GM19452 (cell line): ENCODE results near the gene BIRC6.
"Not testable (repeated sequence)": the region's sequence is repeated elsewhere in the genome, so short reads cannot be mapped to it uniquely, and the experiment has no call there.

Experiments used
- ATAC-seq: cut with Tn5 transposase; IDR thresholded peaks from one replicate; pipeline ENCODE4 v1.9.1; 2021; ENCODE audit not compliant: unreplicated experiment

BIRC6 gene

DNA sequence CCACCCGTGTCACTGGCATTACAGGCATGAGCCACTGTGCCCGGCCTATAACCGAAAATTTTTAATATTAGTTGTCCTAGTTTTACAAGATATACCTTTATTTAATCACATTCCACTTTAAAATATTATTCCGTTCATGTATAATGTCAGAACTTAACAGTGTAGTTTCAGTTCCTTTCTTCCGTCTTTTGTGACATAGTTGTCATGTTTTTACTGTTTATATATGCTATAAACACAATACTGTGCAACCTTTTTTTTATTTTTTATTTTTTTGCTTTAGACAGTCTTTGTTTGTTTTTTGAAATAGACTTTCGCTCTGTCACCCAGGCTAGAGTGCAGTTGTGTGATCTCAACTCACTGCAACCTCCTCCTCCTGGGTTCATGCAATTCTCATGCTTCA is 141.5 kb downstream of the BIRC6 start:
- ATAC-seq, result no peak

DNA sequence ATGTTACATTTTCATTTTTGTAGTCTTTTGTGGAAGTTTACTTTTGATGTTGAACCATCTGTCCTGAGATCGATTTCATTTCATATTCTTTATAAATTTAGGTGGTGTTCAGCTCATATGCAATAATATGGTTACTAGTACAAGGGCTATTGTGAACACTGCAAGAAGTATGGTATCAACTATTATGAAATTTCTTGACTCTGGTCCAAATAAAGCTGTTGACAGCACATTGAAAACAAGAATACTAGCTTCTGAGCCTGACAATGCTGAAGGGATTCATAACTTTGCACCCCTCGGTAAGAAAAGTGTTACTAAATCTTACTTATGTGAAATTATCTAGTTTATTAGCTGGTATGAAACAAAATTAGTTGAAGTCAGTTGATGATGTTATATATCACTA is 146.1 kb downstream of the BIRC6 start:
- ATAC-seq, result no peak

DNA sequence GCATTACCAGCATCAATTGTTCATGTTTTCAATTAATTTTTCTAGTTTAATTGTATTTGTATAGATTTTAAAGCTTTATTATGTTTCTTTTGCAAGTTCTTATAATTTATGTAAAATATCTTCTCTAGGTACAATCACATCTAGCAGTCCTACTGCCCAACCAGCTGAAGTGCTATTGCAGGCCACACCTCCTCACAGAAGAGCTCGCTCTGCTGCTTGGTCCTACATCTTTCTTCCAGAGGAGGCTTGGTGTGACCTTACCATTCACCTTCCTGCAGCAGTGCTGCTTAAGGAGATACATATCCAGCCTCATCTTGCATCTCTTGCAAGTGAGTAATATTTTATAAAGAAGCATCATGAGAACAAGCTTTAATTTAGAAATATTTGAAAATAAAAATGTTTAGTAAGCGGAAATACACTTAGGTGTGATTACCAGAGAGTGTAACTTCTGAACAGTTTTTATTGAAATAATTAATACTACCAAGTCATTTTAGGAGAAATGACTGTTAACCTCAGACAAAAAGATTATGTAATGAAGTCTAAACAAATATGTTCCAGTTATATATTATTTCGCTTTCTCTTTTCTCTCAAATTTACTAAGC is 148.2 kb downstream of the BIRC6 start:
- no peak for ATAC-seq

DNA sequence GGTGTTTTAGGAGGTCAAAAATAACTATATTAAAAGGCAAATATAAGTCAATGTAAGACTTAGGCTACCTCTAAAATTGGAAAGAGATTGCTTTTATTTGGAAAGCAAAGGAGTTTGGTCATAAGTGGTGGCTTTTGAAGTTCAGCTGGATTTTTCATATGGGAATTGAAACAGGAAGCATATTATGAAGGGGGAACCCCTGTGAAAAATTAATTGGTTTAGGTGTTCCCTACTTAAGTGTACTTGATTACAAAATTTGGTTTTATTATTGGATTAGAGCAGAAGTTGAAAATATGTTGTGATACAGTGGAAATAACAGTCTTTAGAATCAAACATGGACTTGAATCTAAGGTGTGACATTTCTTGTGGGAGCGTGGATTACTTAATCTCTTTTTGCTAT is 149.6 kb downstream of the BIRC6 start:
- ATAC-seq, result no peak

DNA sequence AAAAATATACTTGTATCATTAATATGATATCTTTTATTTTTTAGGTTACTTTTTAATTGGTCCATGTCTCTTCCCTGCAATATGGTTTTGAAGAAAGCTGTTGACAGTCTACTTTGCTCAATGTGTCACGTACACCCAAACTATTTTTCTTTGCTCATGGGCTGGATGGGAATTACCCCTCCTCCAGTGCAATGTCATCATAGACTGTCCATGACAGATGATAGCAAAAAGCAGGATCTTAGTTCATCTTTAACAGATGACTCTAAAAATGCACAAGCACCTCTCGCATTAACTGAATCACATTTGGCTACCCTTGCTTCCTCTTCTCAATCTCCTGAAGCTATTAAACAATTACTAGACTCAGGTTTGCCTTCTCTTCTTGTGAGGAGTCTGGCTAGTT is 158.1 kb downstream of the BIRC6 start:
- no peak for ATAC-seq

DNA sequence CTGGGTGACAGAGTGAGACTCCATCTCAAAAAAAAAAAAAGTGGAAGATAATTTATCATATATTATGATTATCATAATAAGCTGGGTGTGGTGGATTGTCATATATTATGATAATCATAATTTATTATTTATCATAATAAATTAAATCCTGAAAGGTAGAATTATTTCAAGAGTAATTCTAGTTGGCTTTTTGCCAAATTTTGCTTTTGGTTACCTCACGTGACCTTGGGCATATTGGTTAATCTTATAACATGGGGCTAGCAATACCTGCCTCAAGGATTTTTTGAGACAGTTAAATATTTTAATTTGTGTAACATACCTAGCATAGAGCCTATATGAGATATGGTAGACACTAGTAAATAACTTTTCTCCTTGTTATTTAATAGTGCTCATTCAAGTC is 159.7 kb downstream of the BIRC6 start:
- no peak for ATAC-seq

DNA sequence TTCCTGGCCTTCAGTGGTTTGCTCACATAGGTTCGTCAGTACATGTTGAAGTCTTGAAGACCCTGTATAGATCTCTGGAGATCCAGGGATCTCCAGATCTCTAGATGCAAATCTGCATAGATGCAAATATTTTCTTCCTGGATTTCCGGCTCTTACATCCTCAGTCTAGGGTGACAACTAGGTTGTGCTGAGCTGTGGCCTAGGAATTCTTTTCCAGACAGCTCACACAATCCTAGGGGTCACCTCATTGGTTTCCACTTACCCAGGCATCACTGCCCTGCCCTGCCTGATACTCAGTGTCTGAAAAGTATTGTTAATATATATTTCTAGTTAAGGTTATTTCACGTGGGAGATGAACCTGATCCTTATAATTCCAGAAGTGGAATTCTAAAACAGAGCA is 165.9 kb downstream of the BIRC6 start:
- no peak for ATAC-seq

DNA sequence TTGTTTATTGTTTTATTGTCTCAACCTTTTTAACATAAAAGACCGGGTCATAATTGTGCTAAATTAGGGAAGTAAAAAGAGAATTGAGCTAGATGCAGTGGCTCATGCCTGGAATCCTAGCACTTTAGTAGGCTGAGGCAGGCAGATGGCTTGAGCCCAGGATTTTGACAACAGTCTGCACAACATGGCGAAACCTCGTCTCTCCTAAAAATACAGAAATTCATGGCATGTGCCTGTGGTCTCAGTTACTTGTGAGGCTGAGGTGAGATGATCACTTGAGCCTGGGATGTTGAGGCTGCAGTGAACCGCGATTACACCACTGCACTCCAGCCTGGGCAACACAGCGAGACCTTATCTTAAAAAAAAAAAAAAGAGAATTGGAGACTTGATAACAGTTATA is 166.9 kb downstream of the BIRC6 start:
- ATAC-seq, result no peak

DNA sequence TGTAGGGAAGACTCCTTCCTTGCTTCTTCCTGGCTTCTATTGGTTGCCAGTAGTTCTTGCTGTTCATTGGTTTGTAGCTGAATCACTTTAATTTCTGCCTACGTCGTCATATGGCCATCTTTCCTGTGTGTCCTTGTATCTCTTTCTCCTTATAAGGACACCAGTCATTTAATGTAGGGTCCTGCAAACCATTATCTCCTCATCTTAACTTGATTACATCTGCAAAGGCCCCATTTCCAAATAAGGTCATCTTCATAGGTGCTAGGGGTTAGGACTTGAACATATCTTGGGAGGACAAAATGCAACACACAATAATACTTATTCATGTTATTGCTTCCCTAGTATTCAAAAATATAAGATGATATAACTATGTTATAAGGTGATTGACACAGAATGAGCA is 175.5 kb downstream of the BIRC6 start:
- ATAC-seq, result no peak

DNA sequence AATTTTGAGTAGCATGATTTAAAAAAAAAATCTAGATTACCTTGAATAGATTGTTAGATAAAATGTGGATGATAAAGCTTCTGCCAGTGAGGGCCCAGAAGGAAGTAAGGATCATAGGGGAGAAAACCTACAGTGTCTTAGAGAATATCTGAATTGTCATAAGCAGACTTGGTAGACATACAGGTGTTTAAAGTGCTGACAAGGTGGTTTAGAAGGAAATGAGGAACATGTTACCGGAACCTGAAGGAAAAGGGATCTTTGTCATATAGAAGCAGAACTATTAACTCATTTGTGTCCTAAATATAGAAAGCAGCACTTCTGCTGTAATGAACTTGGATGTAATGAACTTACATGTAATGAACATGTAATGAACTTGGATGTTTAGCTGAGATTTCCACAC is 176.1 kb downstream of the BIRC6 start:
- no peak for ATAC-seq

DNA sequence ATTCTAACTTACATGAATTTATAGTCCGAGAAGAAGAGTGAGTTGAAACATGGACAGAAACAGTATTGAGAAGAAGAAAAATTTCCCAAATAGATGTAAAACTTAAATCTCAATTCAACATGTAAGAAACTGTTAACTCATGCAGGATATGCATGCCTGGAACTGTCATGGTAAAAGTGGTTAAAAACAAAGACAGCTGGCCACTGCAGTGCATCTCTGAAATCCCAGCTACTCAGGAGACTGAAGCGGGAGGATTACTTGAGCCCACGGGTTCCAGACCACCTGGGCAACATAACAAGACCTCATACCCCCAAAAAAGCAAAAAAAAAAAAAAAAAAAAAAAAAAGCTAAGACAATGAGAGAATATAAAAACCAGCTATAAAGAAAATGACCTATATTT is 178.0 kb downstream of the BIRC6 start:
- ATAC-seq, result no peak

DNA sequence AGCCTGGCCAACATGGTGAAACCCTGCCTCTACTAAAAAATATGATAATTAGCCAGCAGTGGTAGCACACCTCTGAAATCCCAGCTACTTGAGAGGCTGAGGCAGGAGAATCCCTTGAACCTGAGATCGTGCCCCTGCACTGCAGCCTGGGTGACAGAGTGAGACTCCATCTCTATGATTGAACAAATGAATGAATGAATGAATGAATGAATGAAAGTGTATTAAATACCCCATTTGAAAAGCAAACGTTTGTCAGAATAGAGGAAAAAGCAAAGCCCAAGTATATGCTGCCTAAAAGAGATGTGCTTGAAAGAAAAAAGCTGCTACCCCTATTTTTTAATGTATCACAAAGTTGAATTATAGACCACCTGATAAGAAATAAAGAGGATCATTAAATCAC is 181.9 kb downstream of the BIRC6 start:
- ATAC-seq, result no peak

DNA sequence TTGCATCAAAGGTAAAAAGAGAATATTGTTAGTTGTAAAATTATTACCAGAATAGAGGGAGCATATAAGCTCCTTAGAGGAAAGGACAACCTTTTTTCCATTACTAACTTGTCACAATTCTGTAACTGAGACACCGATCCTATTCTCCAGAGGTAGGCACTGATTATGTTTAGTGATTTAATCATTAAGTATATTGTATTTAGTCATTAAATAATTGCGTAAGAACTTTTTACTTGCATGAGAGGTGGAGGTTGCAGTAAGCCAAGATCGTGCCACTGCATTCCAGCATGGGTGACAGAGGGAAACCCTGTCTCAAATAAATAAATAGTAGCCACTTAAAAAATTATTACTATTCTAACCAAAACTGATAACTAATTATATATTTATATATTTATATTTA is 195.7 kb downstream of the BIRC6 start:
- not testable (repeated sequence) for ATAC-seq

DNA sequence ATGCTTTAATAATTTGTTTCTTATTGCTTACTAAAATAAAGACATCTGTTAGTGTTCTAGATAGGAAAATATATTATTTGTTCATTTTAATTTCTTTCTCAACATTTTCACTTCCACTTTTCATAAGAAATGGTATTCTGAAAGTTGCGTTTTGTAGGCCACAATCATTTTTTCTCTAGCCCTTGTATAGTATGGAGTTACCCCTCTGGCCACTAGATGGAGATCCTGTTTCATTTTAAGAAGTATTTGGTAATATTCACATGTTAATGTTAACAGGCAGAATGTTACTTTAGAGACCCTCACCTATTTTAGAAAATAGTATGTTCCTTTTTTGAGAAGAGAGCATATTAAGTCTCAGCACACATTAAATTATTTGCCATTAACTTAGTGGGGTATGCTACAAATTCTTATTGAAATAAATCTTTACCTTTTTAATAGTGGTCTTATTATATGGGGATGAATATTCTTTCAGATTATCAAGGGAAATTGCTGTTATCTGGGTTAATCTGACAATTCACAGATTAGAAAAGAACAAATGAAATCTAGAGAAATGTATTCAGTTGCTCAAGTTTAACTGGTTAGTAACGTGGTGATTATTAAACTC is 197.1 kb downstream of the BIRC6 start:
- ATAC-seq, result peak; percentile 78

DNA sequence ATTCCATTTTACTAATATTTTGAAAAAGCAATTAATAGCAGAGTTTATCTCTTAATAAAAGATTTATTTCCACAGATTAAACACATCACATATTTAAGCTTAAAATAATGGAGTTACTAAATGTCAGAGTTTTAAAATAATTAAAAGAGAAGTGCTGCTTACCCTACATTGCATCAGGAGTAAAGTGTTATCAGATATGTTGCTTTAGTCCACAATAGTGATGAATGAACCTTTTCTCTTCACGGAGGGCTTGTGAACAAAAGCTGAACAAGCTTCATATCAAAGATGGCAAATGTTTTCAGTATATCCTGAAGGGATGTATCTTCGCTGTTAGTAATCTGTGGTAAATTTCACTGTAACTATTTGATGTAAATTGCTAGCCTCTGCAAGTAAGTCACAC is 201.7 kb downstream of the BIRC6 start:
- no peak for ATAC-seq

DNA sequence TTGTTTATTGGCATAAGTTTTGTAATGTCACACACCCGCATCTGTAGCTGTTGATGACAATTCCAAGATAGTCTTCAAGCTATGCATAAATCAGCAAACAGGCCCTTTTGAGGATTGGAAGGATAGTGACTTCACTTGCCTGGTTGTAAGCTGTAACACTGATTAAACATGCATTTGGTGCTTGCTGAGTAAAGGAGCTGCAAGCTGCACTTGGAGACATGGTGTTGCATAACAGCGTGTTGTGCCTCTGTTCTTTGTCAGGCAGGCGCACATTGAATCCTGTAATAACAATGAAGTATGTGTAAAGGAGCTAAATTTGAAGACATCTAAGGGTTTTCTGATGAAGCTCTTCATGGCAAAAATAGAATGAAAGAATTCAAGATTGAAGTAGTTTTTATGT is 202.3 kb downstream of the BIRC6 start:
- ATAC-seq, result no peak

DNA sequence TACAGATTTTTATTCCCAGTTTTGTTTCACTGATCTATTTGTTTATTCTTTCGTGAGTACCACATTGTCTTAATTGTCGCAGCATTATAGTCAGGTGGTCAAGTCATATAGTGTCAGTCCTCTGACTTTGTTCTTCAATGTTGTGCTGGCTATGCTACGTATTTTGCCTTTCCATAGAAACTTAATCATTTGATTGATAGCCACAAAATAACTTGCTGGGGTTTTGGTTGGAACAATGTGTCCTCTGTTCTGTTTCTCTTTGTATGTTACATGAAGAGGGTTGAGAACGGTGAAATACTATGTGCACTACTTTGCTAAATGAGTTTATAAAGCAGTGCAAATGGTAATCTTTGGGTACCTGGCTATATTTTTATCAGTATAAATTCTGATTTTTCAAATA is 206.1 kb downstream of the BIRC6 start:
- ATAC-seq, result no peak

DNA sequence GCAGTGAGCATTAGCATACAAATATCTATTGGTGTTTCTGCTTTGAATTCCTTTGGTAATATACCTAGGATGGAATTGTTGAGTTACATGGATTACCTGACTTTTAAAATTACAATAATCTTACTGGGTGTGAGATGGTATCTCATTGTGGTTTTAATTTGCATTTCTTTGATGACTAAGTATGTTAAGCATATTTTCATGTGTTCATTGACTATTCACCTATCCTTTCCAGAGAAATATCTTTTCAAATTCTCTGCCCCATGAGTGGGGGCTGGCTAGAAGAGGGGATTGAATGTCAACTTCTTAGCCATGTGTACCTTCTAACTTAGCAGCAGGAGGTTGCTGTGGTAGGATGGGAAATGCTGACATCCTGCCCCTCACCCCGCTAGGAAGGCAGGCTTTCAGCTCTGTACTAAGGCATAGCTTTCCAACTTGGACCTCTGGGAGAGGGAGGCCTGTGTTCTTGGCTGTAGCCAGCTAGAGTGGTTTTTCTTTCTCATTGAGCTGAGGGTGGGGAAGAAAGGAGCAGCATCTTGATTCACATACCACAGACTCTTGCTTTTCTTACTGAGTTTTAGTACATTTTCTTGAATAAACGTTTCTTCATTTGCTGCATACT is 207.7 kb downstream of the BIRC6 start:
- ATAC-seq, result no peak

DNA sequence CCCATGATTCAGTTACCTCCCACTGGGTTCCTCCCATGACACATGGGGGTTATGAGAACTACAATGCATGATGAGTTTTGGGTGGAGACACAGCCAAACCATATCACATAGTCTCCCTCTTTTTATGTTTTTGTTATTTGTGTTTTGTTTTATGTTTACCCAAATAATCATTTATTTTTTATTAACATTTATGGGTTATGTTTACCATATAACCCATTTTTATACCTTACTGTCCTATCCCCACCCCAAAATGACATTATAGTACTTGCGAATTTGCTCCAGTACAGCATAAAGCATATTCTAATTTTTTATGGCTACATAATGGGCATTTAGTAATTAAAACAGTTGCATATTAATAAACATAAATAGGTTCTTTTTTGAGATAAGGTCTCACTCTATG is 209.1 kb downstream of the BIRC6 start:
- no peak for ATAC-seq

DNA sequence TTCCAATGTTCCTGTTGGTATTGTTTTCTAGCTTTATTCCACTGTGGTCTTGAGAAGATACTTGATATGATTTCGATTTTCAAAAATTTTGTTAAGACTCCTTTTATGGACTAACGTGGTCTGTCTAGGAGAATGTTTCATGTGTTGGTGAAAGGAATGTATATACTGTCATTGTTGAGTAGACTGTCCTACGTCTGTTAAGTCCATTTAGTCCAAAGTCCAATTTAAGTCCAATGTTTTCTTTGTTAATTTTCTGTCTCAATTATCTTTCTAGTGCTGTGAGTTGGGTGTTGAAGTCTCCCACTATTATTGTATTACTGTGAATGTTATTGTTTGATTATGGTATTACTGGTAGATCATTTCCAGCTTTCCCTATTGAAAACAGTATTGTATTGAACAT is 215.2 kb downstream of the BIRC6 start:
- no peak for ATAC-seq

DNA sequence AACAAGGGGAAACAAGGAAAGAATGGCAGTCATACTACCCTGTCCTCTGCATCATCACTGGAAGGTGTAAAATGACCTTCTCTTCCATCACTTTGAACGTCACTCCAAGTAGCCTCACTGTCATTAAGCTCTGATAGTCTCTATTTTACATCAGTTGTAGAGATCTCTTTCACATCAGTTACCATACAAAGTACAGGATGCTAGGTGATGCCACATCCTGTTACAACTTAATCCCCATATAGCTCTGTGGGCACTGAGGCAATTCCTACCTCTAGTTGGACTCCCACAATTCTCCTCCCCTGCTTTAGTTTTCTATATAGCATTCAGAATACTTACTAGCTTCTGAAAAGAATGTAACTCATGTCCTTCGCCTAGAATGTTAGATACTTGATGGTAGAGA is 215.9 kb downstream of the BIRC6 start:
- ATAC-seq, result no peak

DNA sequence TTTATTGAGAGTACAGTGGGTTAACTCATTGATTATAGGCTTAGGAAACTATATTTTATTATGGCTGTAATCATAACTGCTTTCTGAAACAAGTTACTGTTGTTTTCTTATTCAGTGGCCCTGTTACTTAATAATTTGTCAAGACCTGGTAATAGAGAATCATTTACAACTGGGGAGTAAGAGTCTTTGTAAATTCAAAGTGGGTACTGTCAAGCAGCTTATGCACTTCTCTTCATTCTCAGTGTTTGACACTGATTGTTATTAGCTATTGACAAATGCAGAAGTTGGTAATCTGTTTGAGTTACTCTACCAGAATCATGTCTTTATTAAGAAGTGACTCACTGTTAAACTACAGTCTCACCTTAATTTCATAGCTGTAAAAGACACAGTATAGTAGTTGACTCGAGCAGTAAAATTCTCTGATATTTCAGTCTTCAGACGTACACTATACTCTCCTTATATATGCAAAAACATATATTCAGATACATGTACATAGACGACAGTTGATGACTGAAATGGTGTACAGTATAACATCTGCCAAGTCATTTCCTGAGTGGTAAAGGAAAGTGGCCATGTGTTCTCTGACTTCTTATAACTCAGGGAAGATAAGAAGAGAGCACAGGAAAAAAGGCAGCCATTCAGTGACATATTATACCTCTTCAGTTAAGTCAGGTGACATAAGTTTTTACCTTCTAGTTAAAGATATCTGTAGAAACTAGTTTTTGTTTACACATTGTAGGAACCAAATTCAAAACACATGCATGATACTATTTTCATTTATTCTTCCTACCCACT is 235.0 kb downstream of the BIRC6 start:
- peak; percentile 81 for ATAC-seq
